H1 (cell line): ENCODE measurements around the gene SCYL2. TPM values are rescaled to one million over a fixed set of nuclear protein-coding genes. Genes with fewer than 3 reads are reported as not detected.

Source experiments
- CHD7 ChIP-seq: fragments of 300-600 bp; sonication (generic); IDR thresholded peaks from 2 replicates; pipeline ENCODE4 v1.7.1; 2012; ENCODE audit warnings: low read length, moderate library complexity, mild to moderate bottlenecking, inconsistent platforms; ENCODE audit not compliant: insufficient replicate concordance
- polyA plus RNA-seq, 7 experiments: library from polyadenylated mRNA; depleted of rRNA in 3 of 7; stranded (reverse) in 5 of 7; unstranded in 2 of 7; fragments of >200 nt in 5 of 7; fragments of 200-250 nt in 2 of 7; gene quantifications; 1 replicate in 5 of 7; 2 replicates in 1 of 7; 4 replicates in 1 of 7; pipeline versions ENCODE4 v1.2.1 to v1.2.3, GENCODE V29; 2011 to 2013; ENCODE audit warnings: missing spikeins in 2 of 7, mixed read lengths in 2 of 7
- total RNA-seq: library from RNA; stranded (reverse); fragmentation: NEBNext Ultra II Directional; extraction: Animal tissue kit (Norgen Biotek cat#: 25700); gene quantifications from 2 replicates; pipeline ENCODE4 v1.2.1, GENCODE V29; 2021

The SCYL2 gene
- total and polyA plus RNA-seq, 2 of the 8 experiments (the other 6 are each of a cell fraction or from before 2014, with no cell fraction given) = 8.9 to 48.7 TPM

DNA sequence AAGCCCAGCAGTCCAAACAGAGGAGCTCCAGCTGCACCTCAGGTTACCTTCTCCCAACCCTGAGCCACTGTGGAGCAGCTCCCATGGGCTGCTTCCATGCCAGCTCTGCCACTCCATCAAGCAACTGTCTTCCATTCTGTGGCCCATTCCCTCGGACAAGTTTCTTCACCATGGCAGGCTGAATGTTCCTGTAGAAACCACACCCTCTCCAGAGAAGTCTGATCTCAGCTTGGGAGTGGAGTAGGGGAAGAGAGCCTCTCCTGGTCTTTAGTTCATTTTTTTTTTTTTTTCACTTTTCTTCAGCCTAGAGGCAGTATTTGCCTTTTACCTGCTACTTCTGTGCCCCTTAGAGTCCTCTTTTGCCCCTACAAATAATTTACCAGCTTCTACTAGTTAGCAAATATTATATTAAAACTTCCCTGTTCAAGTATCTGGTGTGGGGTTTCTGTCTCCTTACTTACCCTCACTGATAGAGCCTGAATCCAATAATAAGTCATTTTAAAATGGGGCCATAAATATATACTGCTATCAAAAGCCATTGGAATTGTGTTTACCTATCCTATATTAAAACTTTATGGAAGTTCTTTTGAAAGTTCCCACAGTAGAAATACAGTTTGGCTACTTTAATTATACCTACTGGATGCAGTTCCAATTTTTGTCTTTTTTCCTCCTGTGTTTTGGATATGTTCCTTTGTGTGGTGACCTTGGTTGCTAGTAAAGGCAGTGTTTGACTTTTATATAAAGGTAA lies 78.2 kb downstream of the SCYL2 start (continued):
- TF ChIP-seq CHD7 = no peak
